ENCODE results near the gene TRMU.

Gene TRMU

DNA sequence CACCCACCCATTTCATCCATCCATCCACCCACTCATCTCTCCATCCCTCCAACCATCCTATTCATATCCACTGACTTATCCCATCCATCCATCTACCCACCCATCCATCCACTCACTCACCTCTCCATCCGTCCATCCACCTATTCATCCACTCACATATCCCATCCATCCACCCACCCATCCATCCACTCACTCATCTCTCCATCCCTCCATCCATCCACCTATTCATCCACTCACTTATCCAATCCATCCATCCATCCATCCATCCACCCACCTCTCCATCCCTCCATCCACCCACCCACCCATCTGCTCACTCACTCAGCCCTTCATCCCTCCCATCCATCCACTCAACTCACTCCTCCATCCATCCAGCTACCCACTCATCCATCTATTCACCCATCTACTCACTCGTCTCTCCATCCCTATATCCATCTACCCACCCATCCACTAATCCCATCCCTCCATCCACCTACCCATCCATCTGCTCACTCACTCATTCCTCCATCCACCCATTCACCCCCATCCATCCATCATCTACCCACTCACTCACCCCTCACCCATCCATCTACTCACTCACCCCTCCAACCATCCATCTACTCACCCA, 36.2 kb downstream of the TRMU start:
- DNase-seq: no peak

DNA sequence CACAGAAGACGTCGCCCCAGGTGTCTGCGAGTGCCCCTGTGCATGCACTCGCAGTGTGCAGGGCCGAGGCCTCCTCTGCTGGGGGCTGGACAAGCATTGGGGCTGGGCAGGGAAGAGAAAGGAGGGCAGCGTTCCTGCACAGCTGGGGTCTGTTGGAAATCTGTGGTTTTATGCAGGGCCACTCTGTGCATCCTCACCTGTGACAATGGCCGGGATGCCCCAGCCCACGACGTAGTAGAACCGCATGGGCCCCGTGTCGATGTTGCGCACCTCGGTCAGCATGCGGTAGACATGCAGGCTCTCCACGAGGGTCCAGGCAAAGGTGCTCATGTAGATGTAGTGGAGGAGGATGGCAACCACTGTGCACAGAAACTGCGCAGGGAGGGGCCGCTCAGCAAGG, 37.2 kb downstream of the TRMU start:
- no peak for DNase-seq

DNA sequence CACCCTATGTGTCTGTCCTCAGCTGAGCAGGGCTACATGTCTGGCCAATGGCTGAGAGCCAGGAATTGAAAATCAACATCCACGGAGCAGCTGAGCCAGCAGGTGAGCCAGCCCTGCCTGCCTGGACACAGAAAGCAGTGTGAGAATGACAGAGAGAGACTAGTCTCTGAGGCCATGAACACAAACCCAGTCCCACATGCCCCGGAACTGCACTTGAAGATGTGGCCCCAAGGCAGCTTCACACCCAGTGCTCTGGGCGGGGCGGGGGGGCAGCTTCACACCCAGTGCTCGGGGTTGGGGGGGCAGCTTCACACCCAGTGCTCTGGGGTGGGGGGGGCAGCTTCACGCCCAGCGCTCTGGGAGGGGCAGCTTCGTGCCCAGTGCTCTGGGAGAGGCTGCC, 37.6 kb downstream of the TRMU start:
- DNase-seq: no peak

DNA sequence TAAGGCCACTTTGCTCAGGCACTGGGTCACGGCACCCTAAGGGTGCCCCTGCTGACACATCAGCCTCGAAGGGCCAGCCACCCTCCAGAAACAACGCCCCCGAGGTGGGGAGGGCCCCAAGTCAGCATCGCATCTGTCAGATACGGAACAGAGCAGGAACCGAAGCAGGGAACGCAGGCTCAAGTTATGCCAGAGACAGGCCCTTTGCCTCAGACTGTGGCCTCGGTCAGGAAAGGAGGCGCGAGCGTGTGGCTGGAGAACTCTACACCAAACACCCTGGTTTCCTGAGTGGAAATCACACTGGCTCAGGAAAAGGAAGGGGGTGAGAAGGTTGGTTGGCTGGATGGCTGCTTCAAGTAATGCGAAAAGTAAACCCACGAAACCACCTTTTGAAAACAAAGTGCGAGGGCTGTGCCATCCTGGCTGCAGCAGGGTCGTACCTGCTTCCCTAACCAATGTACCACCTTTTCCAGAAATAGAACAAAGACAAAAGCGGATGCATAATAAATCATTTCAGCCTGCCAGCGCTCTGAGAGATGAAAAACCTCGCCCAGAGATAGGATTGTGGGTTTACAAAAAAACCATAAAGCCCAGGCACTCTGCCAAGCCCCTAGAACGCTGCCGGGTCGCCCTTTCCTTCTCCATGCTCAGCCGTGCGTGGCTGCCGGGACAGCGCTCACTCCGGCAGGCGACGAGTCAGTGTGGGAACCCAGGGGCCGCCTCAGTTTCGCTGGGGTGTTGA, 38.6 kb downstream of the TRMU start:
- peak; percentile 35 for DNase-seq

DNA sequence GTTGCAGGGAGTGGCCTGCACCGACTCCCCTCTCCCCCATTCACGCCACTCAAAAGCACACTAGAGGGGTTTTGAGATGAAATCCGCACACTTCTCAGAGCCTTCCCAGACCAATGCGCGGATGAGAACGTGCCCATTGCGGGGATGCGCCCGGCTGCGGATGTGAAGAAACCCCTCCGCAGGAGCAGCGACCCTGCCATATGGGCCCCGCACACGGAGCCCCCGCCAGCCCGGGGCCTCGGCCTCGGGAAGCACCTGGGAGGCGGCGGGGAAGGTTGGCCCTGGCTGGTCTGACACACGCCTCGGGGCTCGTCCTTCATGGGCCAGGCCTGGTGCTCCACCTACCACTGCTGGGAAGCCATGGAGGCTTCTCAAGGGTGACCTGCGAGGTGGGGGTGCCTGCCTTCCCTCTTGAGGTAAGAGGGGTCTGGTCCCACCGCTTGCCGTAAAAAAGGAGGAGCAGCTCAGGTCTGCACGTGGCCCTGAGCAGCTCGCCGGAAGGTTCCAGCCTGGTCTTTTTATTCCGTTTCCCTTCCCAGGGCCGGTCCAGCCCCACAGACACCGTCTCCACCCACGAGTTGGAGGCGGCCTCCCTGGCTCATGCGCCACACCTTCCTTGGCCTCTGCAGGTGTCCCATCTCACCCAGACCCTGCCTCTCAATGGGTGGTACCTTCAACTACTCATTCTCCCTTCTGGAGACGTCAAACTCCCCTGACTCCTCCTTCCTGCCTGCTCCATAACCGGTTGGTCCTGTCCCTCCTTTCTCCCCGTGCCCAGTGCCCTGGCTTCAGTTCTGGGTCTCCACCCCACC, 39.4 kb downstream of the TRMU start:
- DNase-seq: no peak

DNA sequence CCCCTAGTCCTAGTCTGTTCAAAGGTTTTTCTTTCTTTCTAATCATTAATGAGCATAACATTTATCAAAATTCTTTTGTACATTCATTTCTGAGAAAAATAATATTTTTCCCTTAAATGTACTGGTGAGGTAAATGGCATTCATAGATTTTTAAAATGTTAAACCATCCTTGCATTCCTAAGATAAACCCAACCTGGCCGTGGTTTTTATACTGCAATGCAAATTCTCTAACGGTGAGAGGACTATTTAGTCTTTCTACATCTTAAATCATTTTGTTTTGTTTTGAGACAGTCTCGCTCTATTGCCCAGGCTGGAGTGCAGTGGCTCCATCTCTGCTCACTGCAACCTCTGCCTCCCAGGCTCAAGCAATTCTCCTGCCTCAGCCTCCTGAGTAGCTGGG, 40.6 kb downstream of the TRMU start:
- no peak for DNase-seq

DNA sequence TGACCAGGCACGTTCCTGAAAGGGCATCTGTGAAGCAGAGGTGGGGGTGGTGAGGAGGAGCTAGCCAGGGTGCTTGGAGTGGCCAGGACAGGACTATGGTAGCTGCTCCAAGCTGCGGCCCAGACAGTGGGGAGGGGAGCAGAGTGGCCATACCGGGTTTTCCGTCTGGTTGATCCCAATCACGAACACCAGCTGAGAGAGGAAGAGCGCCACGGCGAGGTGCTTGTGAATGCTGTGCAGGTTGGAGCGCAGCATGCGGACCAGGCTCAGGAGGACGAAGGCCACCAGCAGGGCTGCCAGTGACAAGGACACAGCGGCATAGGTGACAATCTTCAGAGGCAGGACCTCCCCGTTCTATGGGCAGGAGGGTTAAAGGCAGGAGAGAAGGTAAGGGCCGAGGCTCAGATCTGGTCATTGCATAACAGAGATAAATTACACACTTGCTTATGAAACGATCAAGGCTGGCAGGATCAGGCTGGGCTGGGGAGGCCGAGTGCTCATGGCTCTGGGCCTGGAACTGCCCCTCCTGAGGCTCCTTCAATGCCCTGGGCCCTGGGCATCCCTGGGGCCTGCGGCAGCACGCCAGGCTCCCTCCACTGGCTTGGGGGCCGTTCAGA, 41.5 kb downstream of the TRMU start:
- no peak for DNase-seq

DNA sequence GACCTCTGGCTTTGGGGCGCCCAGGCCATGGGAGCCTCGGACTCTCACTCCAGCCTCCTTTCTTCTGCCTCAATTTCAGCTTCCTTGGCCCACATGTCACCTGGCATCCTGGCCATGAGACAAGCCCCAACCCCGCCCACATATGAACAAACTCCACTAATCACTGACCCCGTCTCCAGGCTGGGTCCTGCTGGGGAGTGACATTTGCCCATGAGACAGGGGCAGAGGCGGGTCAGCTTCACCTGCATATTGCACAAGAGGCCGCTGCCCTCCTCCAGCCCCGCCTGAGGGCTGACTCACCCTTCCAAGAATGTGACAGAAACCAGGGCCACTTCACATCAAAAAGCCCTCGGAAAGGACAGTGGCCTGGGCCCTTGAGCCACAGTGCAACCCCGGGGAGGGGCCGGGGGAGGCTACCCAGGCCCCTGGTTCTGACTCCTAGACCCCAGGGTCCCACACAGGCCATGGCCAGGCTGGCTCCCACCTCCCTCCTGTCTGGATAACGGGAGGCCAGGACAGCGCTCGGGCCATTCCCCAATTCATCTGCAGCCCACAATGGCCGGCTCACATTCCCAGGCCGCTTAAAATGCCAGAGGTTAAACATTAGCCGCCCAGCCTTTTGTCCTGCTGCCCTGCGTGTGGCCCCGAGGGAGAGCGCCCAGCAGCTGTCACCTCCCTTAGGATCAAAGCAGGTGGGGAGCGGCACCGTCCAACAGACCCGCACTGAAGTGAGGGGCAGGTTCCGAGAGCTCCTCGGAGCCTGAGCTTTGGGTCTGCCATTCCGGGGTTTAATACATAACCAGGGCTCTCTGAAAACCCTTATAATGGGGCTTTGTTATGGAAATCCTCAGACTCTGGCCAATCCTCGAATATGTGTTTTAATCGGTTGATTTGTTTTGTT, 42.3 kb downstream of the TRMU start:
- DNase-seq: no peak

DNA sequence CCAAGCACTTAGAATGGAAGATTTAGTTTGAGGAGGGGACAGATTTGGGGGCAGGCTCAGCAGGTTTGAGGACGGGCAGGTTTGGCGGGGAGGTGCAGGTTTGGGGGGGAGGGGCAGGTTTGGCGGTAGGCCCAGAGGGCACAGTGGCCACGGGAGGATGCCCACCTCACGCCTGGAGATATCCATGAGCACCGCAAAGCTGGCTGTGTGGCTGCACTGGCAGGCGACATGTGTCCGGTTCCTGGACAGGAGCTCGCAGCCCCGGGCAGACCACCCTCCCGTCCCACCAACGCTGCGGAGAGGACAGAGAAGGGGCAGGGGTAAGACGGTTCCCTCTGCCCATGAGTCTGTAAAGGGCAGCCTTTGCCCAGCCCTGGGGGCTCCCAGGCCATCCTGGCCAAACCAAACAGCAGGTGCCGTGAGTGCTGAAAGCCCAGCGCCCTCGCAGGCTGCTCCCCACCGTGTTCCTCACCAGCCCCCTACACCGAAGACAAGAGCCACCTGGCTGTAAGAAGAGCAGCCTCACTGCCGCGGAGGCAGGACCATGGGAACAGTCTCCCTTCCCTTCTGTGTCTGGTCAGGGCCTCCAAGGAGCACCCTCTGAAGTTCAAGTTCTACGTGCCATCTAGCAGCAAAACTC, 43.0 kb downstream of the TRMU start:
- DNase-seq: no peak

DNA sequence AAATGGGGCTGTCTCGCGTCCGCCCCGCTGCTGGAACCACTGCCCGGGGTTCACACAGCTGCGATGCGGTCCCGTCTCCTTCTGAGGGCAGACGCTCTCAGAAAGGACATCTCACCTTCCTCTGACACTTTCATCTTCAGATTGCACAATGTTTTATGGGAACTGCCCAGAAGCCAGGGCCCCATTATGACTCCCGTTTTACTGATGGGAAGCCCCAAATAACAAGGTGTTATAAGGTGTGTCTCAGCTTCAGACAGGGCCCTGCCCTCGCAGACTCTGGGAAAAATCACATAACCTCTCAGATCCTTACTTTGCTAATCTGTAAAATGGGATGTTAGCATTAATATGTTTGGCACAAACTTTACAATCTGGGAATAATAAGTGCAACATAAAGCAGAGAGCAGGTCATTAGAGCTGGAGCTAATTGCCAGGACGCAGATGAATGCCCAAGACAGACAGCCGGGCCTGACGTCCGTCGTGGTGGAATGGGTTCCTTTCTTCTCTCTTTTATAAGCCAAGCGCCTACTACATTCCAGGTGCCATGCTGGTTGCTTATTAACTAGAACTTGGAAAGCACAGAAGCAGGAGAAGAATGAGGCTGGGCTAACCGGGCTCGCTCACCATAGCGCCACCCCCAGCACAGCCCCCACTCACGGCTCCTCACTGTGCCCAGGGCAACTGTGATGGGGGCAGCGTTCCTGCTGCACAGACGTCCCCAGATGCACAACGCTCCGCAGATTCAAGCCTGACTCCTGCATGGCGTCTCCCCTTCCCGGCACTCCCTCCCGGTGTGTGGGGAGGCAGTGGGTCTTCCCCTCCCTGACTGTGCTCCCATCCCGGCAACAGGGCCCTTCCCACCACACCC, 43.8 kb downstream of the TRMU start:
- no peak for DNase-seq

DNA sequence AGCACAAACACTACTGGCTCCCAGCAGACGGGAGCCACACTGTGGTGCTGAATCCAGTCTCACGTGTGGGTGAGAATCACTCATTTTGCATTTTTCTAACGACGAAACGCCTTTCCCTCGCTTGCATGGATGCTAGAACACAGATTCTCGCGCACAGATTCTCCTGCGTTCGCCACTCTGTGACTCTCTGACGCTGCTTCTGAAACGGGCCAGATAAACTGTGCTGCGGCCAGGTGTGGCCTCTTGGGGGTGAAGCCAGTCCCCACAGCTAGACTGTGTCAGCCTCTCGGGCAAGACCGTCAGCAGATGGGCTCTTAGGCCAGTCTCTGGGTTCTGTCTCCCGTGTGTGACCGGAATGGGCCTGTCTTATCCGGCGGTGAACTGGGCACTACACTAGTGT, 44.6 kb downstream of the TRMU start:
- DNase-seq: no peak

DNA sequence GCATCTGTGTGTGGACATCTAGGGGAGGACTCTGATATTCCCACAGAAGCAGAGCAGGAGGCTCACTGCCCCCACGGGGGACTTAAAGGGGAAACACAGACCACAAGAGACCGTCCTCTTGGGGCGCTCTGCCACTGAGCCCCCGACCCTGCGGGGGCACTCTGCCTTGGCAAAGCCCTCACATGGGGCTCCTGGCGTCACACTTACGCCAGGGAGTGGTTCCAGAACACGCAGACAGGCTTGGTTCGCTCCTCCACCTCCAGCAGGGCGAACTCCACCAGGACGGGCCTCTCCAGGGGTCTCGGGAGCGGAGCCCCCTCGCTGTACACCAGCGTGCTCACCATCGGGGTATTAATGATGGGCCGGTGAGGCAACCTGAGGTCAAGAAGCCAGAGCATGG, 45.1 kb downstream of the TRMU start:
- no peak for DNase-seq

DNA sequence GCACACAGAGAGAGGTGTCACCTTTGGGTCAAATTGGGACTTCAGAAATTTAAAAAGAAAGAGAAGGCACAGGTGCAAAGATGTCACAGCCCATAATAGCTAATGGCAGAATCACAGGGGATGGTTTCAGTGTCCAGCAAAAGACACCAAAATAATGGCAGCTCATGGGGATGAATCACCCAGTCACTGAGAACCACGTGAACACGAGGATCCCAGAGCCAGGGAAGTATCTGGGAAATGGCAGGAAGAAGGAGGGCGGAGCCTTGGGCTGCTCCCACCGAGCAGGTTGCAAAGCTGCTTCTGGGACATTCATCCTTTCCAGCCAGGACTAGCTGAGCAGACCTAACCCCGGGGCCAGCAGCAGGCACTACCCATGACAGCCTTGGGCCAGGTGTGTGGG, 45.6 kb downstream of the TRMU start:
- no peak for DNase-seq

DNA sequence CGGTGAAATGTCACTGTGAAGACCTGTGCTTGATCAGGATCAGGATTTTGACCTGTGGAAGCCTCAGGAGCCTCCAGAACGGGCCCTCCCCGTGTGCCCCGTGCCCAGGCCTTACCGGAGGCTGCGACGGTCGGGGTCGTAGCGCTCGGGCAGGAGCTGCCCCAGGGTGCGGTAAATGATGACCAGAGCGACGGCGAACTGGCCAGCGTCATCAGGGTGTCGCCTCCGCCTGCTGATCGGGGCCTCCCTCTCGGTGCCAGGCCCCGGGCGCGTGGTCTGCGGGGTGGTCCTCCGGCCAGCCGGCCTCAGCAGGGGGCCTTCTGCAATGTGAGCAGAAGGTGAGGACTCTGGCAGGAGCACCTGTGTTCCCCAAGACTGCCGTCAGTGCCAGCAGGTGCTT, 46.2 kb downstream of the TRMU start:
- no peak for DNase-seq

DNA sequence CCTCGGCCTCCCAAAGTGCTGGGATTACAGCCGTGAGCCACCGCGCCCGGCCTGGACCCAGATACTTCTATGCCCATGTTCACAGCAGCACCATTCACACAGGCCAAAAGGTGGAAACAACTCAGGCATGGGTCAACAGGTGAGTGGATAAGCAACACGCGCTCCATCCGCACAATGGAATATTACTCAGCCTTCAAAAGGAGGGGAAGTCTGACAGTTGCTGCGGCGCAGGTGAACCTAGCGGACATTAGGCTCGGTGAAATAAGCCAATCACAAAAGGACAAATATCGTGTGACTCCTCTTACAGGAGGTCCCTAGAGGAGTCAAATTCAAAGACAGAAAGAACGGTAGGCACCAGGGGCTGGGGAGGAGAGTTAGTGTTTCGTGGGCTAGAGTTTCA, 47.0 kb downstream of the TRMU start:
- DNase-seq: no peak

DNA sequence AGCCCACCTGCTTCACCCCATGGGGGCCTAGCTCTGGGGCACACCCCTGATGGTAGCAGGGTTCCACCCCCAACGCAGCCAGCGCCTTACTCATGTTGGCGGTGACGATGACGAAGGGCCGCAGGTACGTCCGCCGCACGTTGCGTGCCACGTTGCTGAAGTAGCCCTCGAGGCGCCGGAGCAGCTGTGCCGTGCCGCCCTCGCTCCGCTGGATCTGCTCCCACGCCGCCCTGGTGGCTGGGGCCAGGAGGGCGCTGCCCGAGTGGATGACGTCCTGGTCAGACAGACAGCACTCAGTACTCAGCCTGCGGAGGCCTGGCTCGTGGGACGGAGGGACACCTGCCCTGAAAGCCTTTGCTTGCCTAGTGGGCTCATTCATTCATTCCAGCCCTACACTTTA, 50.8 kb downstream of the TRMU start:
- no peak for DNase-seq

DNA sequence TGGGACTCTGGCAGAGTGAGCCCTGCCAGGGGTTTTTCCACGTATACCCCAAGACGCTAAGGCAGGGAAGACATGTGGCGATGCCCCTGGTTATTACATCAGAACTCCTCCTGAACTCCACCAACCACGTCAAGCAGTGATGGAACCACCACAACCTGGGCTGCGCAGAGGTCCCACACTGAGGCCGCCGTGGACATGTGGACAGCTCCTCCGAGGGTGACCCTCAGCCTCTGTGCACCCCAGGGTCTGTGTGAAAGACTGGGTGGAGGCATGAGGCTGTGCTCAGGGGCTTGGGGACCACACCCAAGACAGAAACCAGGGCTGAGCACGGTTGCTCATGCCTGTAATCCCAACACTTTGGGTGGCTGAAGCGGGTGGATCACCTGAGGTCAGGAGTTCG, 52.2 kb downstream of the TRMU start:
- DNase-seq: no peak

DNA sequence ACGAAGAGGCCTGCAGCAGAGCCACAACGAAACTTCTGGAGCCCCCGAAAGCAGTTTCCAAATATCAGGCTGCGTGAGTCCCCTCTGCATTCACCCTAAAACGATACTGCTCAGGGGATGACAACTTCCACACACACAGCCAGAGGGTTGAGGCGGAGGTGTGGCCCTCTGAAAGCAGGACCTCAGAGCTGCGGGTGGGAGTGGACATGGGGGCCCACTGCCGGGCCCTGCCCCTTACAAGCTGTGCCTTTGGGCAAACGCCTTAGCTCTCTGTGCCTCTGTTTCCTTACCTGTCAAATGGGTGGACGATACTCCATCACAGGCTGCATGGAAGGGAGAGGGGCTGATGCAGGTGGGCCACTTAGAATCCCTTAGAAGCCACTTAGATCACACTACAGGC, 53.1 kb downstream of the TRMU start:
- DNase-seq: no peak

DNA sequence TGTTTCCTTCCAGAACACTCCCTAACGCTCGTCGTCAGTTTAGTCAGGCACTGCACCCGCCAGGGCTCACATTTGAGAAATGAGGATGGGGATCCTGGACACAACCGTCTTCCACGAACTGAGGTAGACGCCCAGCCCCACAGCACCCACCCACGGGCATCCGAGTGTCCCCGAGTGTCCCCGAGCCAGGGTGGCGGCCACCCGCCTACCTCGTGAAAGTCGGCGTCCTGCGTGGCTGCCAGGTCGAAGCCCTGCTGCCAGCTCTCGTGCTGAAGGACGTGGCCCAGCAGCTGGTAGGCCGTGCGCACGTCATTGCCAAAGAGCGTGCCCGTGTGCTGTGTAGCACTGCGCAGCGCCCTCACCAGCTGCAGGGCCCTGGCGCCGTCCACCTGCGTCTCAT, 53.6 kb downstream of the TRMU start:
- no peak for DNase-seq

DNA sequence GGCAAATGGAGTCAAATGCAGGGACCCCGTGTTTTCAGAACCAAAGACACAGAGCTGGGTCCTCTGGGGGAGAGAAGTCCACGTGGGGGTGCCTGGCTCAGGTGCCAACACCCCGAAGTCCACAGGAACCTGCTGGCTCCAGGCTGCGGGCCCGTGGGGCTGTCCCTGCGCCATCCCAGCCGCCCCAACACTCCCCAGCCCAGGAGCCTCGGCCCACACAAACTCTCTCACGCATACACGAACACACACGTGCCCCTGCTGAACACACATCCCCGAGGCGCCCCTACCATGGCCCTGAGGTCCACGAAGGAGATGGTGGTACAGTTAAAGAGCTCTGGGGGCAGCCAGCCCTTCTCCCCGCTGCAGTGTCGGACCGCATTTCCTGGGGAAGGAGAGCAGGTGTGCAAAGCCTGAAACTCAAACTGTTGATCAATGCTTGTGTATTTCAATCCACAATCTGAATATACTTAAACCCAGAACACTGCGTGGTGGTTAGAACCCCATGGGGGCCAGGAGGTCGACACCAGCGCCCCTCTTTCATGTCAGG, 54.7 kb downstream of the TRMU start:
- no peak for DNase-seq

All from central memory CD4-positive, alpha-beta T cell (primary cell).